Endometrium (tissue), 2 donors: ENCODE measurements around the gene DOK5.
A peak's percentile ranks its signal among the peaks of the same experiment; 100 is the strongest.

ENCODE experiments used
- FAIRE-seq: peaks from 2 replicates; lab custom pipeline; 2012; peaks lifted over from hg19 to GRCh38; lab: Jason Lieb, UNC
- donor health status: control.
- donor health status: control.

DOK5 gene

DNA sequence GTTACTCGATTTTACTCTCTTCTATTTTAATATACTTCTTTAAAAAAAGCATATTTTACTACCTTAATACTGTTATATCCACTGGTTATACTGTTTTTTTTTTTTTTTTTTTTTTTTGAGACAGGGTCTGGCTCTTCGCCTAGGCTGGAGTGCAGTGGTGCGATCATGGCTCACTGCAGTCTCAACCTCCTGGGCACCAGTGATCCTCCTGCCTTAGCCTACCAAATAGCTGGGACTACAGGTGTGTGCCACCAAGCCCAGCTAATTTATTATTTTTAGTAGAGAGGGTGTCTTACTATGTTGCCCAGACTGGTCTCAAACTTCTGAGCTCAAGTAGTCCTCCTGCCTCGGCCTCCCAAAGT is 170.7 kb downstream of the DOK5 start:
- no peak for FAIRE-seq

- FAIRE-seq, result no peak
Observed at GRCh38 chr20:54648421-54649142, 173.2 kb downstream of the DOK5 start.

DNA sequence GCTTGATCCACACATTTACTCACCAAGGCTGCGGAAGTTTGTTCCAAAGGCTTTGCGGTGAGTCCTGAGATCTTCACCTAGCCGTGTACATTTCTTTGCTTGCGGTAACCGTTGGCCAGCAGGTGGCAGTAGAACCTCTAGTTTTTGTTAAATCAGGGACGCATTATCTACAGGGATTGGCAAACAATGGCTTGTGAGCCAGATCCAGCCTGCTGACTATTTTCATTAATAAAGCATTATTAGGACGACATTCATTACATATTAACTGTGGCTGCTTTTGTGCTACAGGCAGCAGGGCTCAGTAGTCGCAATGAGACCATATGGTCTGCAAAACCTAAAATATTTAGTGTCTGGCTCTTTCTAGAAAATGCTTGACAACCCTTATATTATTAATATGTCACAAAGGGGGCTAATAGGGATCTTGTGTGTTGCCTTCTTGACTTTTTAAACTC is 174.1 kb downstream of the DOK5 start:
- FAIRE-seq, result peak; percentile 33

GRCh38 chr20:54650052-54650719 is 174.8 kb downstream of the DOK5 start:
- FAIRE-seq, result no peak

GRCh38 chr20:54651252-54651651 is 175.9 kb downstream of the DOK5 start:
- FAIRE-seq, result no peak

DNA sequence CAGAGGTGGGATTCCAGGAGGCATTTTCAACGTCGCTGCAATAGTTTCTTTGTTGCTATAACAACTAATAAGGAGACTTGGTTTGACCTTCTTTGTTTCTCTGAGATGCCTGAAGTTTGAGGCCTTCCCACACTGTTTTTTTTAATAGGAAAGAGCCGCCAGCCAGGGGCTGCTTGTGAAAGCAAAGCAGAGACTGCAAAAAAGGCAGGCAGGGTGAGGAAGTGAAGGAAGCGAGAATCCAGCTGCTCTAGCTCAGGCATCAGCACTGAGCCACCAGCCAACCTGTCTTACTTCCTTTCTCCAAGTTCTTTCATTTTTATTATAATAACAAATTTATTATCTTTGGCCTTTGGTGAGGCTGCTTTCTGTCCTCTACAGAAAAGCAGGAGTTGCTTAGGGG is 179.1 kb downstream of the DOK5 start:
- no peak for FAIRE-seq

DNA sequence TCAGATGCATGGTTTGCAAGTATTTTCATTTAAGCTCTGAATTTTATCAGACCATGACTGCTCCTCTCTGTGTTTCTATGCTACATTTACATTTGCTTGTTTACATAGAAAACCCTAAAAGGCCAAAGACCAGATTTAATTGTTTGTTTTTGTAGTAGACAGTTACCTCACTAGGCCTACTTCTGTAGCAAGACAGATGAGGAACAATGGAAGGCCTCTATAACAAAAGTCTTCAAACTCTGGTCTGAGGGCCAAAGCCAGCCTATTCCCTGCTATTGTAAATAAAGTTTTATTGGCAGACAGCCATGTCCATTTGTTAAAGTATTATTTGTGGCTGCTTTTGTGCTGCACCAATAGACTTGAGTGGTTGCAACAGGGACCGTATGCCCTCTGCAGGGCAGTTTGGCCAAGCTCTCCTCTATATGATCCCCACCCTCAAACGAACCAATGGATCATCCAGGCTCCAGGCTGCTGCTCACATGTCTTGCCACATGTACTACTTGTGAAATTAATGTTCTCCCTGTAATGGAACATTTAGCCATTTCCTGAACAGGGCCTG is 182.0 kb downstream of the DOK5 start:
- FAIRE-seq, result no peak

DNA sequence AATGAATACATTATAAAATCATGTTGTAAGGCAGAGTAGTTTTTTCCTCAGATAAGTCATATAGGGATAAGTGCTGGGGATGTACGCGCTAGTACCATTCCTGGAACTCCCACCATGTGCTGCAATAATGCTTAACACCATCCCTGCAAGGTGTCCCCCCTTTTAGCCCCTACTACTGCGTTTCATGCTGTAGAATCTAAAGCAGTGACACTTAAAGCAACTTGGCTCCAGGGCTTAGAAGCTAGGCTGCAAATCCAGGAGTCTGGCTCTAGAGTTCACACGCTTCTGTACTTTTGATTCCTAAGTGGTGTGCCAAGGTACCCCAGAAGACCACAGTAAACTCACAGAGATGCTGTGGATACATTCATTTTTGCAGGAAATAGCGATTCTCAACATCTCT is 183.1 kb downstream of the DOK5 start:
- FAIRE-seq, result no peak

DNA sequence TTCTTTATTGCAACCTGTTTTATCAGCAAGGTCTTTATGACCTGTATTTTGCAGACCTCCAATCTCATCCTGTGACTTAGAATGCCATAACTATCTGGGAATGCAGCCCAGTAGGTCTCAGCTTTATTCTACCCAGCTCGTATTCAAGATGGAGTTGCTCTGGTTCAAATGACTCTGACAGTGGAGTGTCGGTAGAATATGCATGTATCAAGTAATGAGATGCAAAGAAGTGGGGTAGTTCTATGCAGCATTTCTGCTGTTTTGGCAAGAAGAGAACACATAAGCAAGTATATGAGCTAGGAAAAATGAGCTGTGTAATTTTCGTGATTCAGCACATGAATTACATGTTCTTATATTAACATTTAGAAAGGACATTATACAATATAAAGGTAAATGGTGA is 185.9 kb downstream of the DOK5 start:
- FAIRE-seq, result no peak

GRCh38 chr20:54661880-54662465 is 186.6 kb downstream of the DOK5 start:
- no peak for FAIRE-seq

- no peak for FAIRE-seq
Observed at GRCh38 chr20:54665812-54666211, 190.4 kb downstream of the DOK5 start.

DNA sequence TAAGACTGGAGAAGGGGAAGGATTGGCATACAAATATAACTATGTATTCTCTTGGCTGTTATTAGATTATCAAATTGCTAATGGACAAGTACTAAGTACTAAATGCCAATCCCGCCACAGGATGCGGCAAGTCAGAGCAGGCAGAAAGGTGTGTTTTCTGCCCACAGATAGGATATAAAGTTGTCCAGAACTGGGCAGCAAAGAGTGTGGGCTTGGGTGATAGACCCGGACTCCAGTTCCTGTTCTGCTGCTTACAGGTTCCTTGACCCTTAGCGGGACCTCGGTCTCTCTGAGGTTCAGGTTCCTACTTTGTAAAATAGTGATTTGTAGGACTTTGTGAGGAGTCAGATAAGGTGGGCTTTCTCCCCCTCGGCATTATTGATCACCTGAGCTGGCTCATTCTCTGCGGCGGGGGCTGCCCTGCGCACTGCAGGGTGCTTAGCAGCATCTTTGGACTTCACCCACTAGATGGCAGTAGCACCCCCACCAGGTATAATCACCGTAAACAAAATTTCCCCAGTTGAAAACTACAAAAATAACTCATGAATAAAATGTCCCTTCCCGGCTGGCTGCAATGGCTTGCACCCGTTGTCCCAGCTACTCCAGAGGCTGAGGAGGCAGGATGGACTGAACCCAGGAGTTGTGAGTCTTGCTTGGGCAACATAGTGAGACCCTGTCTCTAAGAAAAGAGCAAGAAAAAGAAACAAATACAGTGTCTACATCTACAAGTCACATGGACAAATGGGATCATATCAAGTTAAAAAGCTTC is 193.1 kb downstream of the DOK5 start:
- no peak for FAIRE-seq

- no peak for FAIRE-seq
Observed at GRCh38 chr20:54669040-54669363, 193.6 kb downstream of the DOK5 start.

GRCh38 chr20:54678253-54678652 is 202.9 kb downstream of the DOK5 start:
- no peak for FAIRE-seq

DNA sequence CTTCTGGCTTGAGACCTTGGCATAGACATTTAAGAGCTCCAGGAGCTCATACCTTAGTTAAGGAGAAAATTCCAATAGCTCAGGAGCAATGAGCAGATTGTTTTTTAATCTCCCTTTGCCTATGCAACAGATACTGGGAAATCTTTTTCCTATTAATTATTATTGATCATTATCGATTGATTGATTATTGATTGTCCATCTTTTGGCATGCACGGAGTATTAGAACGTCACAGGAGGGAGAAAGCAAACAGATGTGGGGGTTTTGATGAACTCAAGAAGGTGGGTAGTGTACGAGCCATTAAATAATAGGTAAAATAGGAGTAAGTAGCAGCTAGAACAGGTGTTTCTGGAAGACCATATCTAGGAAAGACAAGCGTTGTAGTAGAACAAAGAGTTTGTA is 205.0 kb downstream of the DOK5 start:
- no peak for FAIRE-seq

GRCh38 chr20:54680872-54681619 is 205.7 kb downstream of the DOK5 start:
- peak; percentile 87 for FAIRE-seq

DNA sequence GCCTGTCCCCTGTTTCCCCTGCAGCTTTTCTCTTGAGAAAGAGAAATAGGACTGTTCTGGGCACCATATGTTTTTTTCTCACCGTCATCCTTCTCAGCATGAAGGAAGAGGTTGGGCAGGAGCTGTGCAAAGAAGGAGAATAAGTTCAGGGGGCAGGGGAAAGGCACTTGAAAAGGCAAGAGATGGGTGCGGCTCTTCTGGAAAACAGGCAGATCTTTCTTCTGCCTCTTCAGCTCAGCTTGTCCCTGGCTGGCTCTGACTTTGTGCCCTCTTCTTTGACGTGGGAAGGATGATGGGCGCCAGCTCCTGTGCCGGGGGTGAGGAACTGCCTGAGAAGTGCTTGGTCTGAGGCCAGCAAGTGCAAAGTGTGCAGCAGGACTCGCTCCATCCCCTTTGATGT is 206.5 kb downstream of the DOK5 start:
- FAIRE-seq, result no peak

GRCh38 chr20:54688476-54688875 is 213.1 kb downstream of the DOK5 start:
- FAIRE-seq, result no peak

DNA sequence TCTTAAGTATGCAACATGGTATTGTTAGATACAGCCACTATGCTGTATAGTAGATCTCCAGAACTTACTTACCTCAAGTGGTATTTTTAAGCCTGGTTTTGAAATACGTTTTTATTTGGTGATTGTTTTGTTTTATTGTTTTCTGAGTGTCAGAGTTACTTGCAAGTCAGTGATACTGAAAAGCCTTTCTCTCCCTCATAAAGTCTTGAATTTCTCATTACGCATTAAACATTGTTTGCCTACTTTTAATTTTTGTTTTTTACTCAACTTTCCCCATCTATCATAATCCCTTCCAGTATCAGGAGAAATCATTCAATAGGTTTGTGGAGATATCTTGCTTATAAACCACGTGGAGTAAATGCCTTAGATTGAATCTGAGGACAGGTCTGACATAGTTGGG is 214.9 kb downstream of the DOK5 start:
- no peak for FAIRE-seq

DNA sequence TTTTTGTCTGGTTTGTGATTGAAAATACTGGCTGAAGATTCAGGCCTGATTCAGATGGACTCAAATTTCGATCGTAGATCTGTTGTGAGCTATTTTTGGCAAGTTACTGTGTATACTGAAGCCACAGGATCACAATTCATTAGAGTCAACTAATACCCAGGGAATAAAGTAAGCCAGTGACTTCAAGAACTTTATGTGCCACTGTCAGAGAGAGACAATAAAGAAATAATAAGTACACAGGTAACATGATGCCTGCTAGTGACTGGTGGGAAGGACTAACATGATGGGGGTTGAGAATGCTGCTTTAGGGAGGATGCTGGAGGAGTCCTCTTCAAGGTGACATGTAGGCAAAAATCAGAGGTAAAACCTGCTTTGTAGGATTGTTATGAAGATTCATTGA is 215.9 kb downstream of the DOK5 start:
- FAIRE-seq, result no peak

- no peak for FAIRE-seq
Observed at GRCh38 chr20:54692168-54692887, 216.9 kb downstream of the DOK5 start.
